Loucy (cell line): ENCODE results near the gene ZFP3.
"Not testable (repeated sequence)": the region's sequence is repeated elsewhere in the genome, so short reads cannot be mapped to it uniquely, and the experiment has no call there.

Experiments
- H2AFZ ChIP-seq: fragments of 200-600 bp; sonication (generic); 2 replicates; pipeline ENCODE4 v1.6.0; 2016; ENCODE audit warnings: antibody characterized with exemption, mild to moderate bottlenecking, low read length, moderate library complexity
- H3F3A ChIP-seq: fragments of 200-600 bp; 2 replicates; pipeline ENCODE4 v1.6.0; 2016; ENCODE audit warnings: antibody characterized with exemption, low read depth, mild to moderate bottlenecking
- H3K27me3 ChIP-seq: fragments of 200-600 bp; sonication (generic); 2 replicates; pipeline ENCODE4 v1.6.1; 2014; ENCODE audit warnings: low read length, mild to moderate bottlenecking; ENCODE audit not compliant: insufficient read depth, poor library complexity, severe bottlenecking
- H3K36me3 ChIP-seq: fragments of 200-600 bp; sonication (generic); 2 replicates; pipeline ENCODE4 v1.6.1; 2016; ENCODE audit warnings: low read length; ENCODE audit not compliant: insufficient read depth
- H3K4me1 ChIP-seq: fragments of 200-600 bp; sonication (generic); 2 replicates; pipeline ENCODE4 v1.5.1; 2014; ENCODE audit warnings: low read length, mild to moderate bottlenecking; ENCODE audit not compliant: insufficient read depth, poor library complexity, severe bottlenecking
- H3K4me2 ChIP-seq: fragments of 200-600 bp; sonication (generic); 2 replicates; pipeline ENCODE4 v1.6.0; 2014; ENCODE audit warnings: antibody characterized with exemption, low read length, low read depth, mild to moderate bottlenecking; ENCODE audit not compliant: poor library complexity, severe bottlenecking
- H3K4me3 ChIP-seq: fragments of 200-600 bp; sonication (generic); 2 replicates; pipeline ENCODE4 v1.5.1; 2014; ENCODE audit warnings: low read length, mild to moderate bottlenecking, mixed read lengths; ENCODE audit not compliant: poor library complexity, severe bottlenecking
- H3K79me2 ChIP-seq: fragments of 200-600 bp; sonication (generic); 2 replicates; pipeline ENCODE4 v1.6.1; 2014; ENCODE audit warnings: low read length; ENCODE audit not compliant: insufficient read depth
- H3K9ac ChIP-seq: fragments of 200-600 bp; sonication (generic); 2 replicates; pipeline ENCODE4 v1.6.0; 2014; ENCODE audit warnings: mild to moderate bottlenecking, low read depth, low read length, moderate library complexity; ENCODE audit not compliant: poor library complexity, severe bottlenecking
- H3K9me2 ChIP-seq: fragments of 200-600 bp; sonication (generic); replicated peaks from 2 replicates; pipeline ENCODE4 v1.6.1; 2016; ENCODE audit warnings: low read depth, low read length, mixed read lengths
- H3K9me3 ChIP-seq: fragments of 200-600 bp; sonication (generic); 2 replicates; pipeline ENCODE4 v1.6.1; 2014; ENCODE audit warnings: mild to moderate bottlenecking, antibody characterized with exemption, low read length, low read depth; ENCODE audit not compliant: insufficient read depth
- H4K20me1 ChIP-seq: fragments of 200-600 bp; sonication (generic); 2 replicates; pipeline ENCODE4 v1.6.0; 2014; ENCODE audit warnings: antibody characterized with exemption, low read length, mild to moderate bottlenecking; ENCODE audit not compliant: insufficient read depth, poor library complexity, severe bottlenecking
- CTCF ChIP-seq: fragments of 200-600 bp; sonication (generic); conservative IDR thresholded peaks from 2 replicates; pipeline ENCODE4 v1.5.1; 2014; ENCODE audit warnings: mild to moderate bottlenecking, antibody characterized with exemption, low read length
- EZH2phosphoT487 ChIP-seq: fragments of 200-600 bp; IDR thresholded peaks from 2 replicates; pipeline ENCODE4 v1.6.1; 2018; ENCODE audit warnings: antibody characterized with exemption, mild to moderate bottlenecking, moderate library complexity, borderline replicate concordance

Gene ZFP3

GRCh38 chr17:5138616-5139457 is 60.6 kb downstream of the ZFP3 start:
- Histone ChIP-seq H3K79me2 (no peaks in the 10 kb centered on the region), H2AFZ (no peak overlapping the region), H3K4me1 (no peaks in the 10 kb centered on the region), H4K20me1 (no peaks in the 10 kb centered on the region), H3K27me3 (no peaks in the 10 kb centered on the region), H3K9me2 (no peaks in the 10 kb centered on the region), H3K4me3 (no peak overlapping the region), H3K9me3 (no peaks in the 10 kb centered on the region), H3K4me2 (no peak overlapping the region), H3K36me3 (no peaks in the 10 kb centered on the region), H3K9ac (no peak overlapping the region), H3F3A (no peaks in the 10 kb centered on the region)
- TF ChIP-seq EZH2phosphoT487 (no peak), CTCF (no peak)

- Histone ChIP-seq H3K27me3 (no peaks in the 10 kb centered on the region), H3K4me1 (no peaks in the 10 kb centered on the region), H3K4me2 (no peak overlapping the region), H4K20me1 (no peaks in the 10 kb centered on the region), H3K9me2 (no peaks in the 10 kb centered on the region), H3K4me3 (no peak overlapping the region), H3K36me3 (no peaks in the 10 kb centered on the region), H3K79me2 (no peaks in the 10 kb centered on the region), H3F3A (no peaks in the 10 kb centered on the region), H3K9ac (no peak overlapping the region), H3K9me3 (no peaks in the 10 kb centered on the region), H2AFZ (no peak overlapping the region)
- TF ChIP-seq CTCF (no peak), EZH2phosphoT487 (no peak)
Observed at GRCh38 chr17:5139458-5139732, 61.1 kb downstream of the ZFP3 start.

- not testable (repeated sequence) for H3K36me3 ChIP-seq, H3K27me3 ChIP-seq, H3F3A ChIP-seq, H3K9ac ChIP-seq, H3K9me3 ChIP-seq, H3K9me2 ChIP-seq, H3K4me2 ChIP-seq, H2AFZ ChIP-seq, H4K20me1 ChIP-seq, H3K79me2 ChIP-seq, H3K4me1 ChIP-seq, H3K4me3 ChIP-seq
Observed at GRCh38 chr17:5142877-5143276, 64.6 kb downstream of the ZFP3 start.
